Stimulated activated CD4-positive, alpha-beta T cell treated with anti-CD3 and anti-CD28 coated beads, Interleukin-15, amount 100 ng/mL, for 48 hours (primary cell): ENCODE data around the gene PAPLN.
"Not testable (repeated sequence)": the region's sequence is repeated elsewhere in the genome, so short reads cannot be mapped to it uniquely, and the experiment has no call there.

ENCODE experiments used
- DNase-seq, 2 donors: peaks; one replicate each; pipeline ENCODE4 v3.0.0-alpha.2; 2020; ENCODE audit warnings: low read depth in 2 of 2

The PAPLN gene, protein sequence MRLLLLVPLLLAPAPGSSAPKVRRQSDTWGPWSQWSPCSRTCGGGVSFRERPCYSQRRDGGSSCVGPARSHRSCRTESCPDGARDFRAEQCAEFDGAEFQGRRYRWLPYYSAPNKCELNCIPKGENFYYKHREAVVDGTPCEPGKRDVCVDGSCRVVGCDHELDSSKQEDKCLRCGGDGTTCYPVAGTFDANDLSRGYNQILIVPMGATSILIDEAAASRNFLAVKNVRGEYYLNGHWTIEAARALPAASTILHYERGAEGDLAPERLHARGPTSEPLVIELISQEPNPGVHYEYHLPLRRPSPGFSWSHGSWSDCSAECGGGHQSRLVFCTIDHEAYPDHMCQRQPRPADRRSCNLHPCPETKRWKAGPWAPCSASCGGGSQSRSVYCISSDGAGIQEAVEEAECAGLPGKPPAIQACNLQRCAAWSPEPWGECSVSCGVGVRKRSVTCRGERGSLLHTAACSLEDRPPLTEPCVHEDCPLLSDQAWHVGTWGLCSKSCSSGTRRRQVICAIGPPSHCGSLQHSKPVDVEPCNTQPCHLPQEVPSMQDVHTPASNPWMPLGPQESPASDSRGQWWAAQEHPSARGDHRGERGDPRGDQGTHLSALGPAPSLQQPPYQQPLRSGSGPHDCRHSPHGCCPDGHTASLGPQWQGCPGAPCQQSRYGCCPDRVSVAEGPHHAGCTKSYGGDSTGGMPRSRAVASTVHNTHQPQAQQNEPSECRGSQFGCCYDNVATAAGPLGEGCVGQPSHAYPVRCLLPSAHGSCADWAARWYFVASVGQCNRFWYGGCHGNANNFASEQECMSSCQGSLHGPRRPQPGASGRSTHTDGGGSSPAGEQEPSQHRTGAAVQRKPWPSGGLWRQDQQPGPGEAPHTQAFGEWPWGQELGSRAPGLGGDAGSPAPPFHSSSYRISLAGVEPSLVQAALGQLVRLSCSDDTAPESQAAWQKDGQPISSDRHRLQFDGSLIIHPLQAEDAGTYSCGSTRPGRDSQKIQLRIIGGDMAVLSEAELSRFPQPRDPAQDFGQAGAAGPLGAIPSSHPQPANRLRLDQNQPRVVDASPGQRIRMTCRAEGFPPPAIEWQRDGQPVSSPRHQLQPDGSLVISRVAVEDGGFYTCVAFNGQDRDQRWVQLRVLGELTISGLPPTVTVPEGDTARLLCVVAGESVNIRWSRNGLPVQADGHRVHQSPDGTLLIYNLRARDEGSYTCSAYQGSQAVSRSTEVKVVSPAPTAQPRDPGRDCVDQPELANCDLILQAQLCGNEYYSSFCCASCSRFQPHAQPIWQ

DNA sequence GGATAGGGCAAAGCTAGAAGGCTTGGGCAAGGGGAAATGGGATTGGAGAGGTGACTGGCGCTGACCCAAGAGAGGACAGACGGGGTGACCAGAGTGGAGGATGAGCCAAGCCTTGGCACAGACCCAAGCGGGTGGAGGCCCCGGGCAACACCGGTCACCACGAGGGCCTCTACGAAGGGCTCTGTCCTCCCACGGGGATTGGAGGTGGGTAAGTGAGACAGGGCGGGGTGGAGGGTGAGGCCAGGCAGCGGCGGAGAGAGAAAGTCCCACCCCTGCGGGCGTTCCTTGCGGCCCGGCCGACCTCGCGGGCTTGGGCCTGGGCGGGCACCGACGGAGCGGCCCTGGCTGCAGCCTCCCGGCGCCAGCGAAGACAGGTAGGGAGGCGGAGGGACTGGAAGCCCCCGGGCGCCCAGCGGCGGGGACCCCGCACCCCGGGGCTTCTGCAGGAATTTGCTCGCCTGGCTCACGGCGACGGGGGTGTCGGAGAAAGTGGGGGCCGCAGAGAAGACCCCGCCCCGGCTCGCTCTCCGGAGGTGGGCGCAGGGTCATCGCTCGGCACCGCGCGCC lies at the start of gene PAPLN:
PAPLN (plus strand) TSS at position 288 of the 567 bp plus-strand sequence. CDS start 2,273 bp downstream, outside the sequence.
- DNase-seq, result no peak

DNA sequence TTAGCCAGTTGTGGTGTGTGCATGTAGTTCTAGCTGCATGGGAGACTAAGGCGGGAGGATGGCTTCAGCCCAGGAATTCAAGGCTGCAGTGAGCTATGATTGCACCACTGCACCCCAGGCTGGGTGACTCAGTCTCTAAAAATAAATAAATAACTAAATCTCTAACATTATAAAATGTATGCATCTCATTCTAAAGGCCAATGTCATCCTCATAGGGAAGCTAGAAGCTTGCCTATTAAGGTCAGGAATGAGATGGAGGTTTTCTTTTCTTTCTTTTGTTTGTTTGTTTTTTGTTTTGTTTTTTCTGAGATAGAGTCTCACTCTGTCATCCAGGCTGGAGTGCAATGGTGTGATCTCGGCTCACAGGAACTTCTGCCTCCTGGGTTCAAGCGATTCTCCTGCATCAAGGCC lies 48.8 kb upstream of the PAPLN start:
- no peak for DNase-seq

DNA sequence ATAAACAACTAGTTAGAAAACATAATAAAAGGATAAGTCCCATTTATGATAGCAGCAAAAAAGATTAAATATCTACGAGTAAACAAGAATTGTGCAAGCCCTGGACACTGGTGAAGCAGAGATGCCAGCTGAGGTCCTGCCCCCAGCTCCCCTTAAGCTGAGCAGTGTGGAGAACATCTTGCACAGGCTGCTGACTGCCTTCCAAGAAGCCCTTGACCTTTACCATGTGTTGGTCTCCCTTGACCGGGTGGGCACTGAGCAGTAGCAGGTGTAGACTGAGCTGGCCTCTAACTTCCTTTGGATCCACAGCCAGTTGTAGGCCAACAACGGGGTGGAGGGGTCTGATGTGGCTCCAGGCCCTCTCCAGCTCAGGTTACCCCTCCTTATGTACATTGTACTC lies 47.7 kb upstream of the PAPLN start:
- no peak for DNase-seq

DNA sequence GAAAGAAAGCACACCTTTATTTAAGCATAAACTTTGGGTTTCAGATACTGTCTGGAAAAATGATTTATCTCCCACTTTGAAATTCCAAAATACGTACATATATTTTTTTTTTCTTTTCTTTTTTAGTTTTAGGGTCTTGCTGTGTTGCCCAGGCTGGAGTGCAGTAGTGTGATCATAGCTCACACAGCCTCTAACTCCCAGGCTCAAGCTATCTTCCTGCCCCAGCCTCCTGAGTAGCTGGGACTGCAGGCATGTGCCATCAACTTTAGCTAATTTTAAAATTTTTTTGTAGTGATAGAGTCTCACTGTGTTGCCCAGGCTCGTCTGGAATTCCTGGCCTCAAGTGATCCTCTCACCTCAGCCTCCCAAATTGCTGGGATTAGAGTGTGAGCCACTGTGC lies 45.9 kb upstream of the PAPLN start:
- no peak for DNase-seq

DNA sequence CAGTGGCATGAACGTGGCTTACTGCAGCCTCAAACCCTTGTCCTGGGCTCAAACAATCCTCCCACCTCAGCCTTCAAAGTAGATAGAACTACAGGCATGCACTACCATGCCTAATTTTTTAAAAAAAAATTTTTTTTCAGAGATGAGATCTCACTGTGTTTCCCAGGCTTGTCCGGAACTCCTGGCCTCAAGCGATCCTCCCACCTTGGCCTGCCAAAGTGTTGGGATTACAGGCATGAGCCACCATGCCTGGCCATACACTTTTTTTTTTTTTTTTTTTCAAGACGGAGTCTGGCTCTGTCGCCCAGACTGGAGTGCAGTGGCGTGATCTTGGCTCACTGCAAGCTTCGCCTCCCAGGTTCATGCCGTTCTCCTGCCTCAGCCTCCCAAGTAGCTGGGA lies 43.0 kb upstream of the PAPLN start:
- DNase-seq, result not testable (repeated sequence)

DNA sequence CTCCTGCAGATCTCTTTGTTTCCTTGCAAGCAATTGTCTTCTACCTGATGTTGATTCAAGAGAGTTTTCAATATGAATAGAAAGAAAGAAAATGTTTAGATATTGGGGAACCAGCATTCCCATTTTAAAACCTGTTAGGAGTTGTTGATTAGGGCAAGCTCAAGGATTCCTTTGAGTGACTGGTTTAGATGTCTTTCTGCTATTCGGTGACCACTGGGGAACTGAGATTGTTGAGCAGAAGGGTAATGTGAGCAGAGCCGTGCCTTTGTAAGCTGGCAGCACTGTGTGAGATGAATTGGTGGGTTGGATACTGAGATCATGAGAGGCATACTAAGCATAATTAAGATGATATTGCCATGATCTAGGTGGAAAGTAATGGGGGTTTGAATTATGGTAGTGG lies 39.1 kb upstream of the PAPLN start:
- no peak for DNase-seq

DNA sequence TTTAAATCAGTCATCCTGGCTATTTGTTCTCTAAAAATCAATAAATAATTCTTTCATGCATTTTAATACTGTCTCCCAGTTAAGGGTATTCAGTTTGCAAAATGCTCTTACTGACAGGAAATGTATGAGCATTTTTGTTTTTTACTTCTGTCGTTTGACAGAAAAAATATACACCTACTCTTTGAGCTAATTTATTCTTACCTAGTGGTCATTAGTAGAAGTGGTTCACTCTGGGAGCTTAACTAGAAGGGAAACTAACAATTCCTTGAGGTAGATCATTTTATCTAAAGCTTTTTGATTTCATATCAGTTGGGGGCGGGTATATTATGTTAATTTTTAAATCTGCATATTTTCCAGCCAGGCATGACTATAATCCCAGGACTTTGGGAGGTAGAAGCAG lies 33.8 kb upstream of the PAPLN start:
- no peak for DNase-seq

DNA sequence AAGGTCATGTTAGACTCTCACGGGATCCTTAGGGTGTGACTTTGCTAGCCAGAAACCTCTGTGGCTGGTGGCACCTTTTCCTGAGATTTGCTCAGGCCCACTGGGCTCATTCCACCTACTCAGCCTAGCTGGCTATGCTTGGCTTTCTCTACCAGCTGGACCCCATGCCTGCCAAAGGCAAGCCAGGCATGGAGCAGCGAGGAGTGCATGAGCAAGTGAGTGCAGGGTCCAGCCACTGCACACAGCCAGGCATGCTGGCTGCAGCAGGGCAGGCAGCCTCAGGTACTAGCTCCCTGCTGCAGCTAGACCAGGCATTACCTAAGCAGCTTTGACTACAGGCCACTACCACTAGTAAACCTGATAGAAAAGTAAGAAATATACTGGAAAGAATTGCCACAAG lies 29.7 kb upstream of the PAPLN start:
- DNase-seq, result no peak

DNA sequence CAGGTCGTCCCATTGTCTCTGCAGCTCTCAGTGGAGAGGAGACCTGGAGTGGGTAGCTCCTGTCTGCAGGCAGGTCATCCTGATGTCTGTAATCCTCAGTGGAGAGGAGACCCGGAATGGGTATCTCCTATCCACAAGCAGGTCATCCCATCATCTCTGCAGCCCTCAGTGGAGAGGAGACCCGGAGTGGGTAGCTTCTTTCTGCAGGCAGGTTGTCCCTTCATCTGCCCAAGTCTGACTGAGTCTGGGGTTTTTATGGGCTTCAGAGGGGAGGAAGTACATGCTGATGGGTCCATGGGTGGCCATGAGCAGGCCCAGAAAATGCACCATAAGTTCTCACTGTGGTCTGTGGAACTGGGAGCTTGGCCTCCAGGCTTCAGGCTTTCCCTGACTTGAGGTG lies 28.9 kb upstream of the PAPLN start:
- no peak for DNase-seq

DNA sequence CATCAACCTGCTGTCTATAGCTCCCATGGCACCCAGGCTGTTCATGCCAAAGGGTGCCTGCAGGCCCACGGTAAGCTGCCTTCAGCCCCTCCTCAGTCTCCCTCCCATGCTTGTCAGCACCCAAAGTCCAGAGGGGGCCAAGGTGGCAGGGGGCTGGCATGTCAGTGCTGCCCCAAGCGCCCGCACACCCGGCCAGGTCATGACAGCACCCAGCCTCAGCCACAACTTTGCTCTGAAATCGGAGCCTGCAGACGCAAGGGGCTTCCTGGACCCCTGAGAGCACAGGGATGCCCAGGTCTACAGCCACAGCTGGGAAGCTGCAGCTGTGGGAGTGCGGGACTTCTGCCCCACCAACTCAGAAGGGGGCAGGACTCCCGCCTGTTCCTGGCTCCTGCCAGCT lies 28.5 kb upstream of the PAPLN start:
- DNase-seq, result no peak

DNA sequence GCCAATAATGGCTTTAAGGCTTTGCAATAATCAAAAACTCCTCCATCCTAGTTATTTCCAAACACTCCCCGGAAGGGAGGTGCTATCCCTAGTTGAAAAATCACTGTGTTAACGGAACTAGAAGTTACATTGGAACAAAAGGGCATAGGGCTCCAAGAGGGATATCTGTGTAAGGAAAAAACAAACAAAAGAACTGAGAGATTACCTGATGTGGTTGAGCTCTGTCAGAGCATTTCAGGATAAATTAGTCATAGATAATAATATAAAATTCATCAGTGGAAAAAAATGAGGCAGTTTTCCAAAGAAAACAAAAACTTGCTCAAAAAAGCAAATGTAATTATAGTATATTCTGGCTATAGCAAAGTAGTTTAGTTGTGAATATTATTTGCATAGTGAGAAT lies 27.4 kb upstream of the PAPLN start:
- DNase-seq, result no peak

DNA sequence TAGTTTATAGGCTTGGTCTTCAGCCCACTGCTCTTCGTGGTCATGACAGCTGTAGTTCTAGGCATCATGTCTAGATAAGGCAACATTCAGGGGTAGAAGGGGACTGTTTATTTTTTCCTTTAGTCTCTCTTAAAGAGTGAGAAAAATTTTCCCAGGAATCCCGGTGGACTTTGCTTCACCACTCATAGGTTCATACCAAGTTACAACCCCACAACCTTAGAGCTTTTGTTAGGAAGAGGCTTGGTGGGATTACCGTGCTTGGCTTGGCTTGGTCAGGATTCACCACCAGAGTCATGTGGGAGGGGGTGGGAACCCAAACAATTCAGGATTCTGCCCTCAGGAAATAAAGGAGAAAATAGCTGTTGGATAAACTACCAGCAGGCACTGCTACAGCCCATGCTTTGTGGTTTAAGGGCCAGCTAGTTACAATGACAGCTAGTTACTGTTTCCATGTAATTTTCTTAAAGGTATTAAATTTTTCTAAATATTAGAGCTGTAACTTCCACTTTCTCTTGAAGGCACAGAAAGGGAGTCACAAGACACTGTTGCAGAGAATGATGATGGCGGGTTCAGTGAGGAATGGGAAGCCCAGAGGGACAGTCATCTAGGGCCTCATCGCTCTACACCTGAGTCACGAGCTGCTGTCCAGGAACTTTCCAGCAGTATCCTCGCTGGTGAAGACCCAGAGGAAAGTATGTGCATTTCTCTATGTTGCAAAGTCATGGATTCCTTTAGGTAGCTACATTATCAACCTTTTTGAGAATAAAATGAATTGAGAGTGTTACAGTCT lies 25.9 kb upstream of the PAPLN start:
- no peak for DNase-seq

DNA sequence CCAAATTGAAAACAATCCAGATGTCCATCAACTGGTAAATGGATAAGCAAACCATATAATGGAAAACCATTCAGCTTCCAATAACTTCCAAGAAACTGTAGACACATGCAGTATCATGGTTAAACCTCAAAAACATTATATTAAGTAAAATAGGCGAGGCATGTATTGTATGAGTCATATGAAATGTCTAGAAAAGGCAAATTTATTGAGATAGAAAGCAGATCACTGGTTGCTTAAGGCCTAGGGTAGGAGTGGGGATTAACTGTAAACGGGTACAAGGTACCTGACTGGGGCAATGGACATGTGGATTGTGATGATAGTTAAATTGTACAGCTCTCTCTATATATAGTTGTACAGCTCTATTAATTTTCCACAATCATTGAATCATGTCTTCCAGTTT lies 21.3 kb upstream of the PAPLN start:
- no peak for DNase-seq

DNA sequence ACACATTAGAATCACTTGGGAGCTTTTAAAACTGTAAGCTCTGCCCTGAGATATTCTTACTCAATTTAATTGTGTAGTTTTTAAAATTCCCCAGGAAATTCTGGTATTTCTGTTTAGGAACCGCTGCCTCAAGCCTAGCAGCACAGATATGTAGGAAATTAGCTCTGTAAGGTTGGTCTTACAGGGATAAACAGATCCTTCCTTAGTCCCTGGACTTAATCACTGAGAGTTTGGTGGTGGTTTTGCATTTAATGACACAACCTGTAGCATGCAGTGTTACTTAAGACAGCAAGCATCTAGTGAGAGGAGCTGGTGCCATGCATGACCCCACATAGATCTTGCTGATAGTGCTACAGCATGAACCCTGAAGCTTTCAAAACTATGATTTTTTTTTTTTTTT lies 19.9 kb upstream of the PAPLN start:
- no peak for DNase-seq

DNA sequence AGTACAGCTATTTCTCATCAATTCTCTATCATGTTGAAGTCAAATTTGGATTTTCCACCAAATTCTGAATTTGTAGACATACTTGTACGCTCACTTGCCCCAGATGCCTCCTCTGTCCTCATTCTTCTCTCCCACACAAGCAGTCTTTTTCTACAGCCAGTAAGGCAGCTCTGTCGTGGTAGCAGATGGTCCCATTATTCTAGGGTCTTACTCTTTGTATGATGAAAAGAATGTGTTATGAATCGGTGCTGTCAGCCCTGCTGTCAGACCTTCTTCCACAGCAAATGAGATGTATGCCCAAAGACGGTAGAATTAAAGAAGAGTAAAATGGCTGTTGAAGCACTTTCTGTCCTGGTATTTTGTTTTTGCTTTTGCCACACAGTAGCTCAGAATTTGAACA lies 17.2 kb upstream of the PAPLN start:
- no peak for DNase-seq

DNA sequence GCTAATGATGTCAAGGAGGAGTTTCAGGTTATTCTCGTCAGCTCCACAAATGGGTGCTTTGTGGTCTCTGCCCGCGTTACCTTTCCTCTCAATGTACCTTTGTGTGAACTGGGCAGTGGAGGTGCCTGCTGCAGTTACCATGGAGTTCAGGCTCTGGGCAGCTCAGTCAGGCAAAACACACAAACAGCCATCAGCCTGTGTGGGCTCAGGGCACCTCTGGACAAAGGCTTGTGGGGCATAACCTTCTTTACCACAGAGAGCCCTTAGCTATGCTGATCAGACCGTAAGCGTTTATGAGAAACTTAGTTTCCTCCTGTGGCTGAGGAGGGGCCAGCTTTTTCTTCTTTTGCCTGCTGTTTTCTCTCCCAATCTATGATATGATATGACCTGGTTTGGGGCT lies 16.7 kb upstream of the PAPLN start:
- DNase-seq, result no peak

DNA sequence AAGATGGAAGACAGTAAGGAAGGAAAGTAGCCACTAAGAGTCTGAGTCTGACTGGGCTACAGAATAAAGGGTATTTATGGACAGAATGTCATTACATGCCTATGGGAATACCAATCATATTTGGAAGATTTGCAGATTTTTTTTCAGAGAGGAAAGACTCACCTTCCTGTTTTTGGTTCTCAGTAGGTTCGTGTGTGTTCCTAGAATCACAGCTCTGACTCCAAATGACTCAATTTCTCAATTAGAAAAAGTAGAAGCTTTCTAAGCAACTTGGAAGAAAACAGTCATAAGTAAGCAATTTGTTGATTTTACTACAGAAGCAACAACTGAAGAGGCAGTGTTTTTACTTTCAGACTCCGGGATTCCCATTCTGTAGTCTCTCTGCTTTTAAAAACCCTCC lies 15.4 kb upstream of the PAPLN start:
- DNase-seq, result no peak

DNA sequence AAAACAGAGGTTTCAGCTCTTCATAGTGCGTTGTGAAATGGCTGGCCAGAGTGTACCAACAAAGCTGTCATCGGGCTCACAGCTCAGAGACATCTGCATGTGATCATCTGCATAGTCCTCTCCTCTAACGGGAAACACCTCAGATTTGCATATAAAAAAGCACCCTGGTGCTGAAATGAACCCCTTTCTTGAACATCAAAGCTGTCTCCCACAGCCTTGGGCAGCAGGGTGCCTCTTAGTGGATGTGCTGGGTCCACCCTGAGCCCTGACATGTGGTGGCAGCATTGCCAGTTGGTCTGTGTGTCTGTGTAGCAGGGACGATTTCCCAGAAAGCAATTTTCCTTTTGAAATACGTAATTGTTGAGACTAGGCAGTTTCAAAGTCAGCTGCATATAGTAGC lies 14.3 kb upstream of the PAPLN start:
- DNase-seq, result no peak

DNA sequence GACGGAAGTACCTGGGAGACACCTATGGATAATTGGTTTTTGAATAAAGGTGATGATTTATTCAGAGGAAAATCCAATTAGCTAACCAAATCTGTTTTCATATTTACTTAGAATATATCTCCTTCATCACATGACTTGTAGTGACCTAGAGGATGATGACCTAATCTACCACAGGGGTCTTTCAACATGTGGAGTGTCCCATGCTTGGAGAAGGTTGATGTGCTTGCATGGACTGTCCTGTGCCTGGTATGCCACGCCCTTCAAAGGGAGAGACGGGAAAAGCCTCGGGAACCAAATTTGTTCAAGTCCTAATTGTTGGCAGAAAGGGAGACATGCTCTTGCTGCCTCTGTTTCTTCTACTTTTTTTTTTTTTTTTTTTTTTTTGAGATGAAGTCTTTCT lies 11.8 kb upstream of the PAPLN start:
- no peak for DNase-seq

DNA sequence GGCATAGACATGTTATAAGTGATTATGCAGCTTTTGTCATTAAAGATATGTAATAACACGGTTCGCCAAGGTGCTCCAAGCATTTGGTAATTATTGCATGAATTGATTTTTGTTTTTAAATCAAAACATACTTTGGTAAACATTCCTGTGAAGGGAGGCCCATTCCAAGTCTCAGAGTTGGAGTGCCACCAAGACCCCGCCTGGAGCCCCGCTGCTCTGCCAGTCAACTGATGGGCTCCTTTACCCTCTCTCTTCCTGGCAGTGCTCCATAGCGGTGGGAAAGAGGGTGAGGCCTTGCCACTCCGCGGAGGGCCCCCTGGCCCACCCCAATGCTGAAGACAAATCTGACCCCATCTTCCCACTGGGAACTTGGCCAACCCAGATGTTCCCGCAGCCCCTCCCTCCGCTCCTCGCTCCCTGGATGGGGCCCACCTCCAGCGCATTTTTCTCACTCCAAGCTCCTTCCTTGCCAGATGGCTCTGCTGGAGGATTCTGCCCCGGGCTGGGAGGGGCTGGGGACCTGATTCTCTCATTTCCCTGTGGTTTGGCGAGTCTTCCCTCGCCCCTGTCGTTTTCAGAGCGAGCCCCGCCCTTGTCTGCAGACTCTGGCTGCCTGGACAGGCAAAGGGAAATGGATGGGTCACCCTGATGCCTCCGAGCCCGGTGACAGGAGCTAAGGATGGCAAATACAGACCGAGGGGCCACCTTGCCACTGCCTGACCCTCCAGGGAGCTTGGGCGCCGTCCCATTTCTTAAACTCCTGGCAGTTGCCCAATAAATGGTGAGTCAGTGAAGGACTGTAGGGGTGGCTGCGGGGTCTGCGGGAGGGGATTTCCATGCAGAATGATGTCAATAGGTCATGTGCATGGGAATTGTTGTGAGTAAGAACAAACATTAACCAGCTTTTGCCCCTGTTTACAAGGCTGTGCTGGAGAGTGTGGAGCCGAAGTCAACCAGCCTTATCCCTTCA lies 9.2 kb upstream of the PAPLN start:
- no peak for DNase-seq
